Activated T-helper 1 cell treated with anti-CD3 and anti-CD28 coated beads, Interleukin-12 subunit alpha, Interleukin-12 subunit beta, Interleukin-2, Interleukin-4 antibody, amounts not matched to agents 30 ng/mL and 10 ng/mL and 1 ng/mL, durations not matched to agents 14 hours and 24 hours and 36 hours (primary cell): ENCODE data around the gene C1QTNF9. TPM values are rescaled to one million over a fixed set of nuclear protein-coding genes. Genes with fewer than 3 reads are reported as not detected.
"Not testable (repeated sequence)": the region's sequence is repeated elsewhere in the genome, so short reads cannot be mapped to it uniquely, and the experiment has no call there.

Source experiments
- DNase-seq: peaks from one replicate; pipeline ENCODE4 v3.0.0; 2021; ENCODE audit warnings: low spot score
- H3K27ac Mint-ChIP-seq: one replicate; pipeline ENCODE4 v1.8.0; 2021; ENCODE audit warnings: mild to moderate bottlenecking, mixed read lengths
- H3K27me3 Mint-ChIP-seq: one replicate; pipeline ENCODE4 v1.8.0; 2022; ENCODE audit warnings: mild to moderate bottlenecking, moderate library complexity, mixed read lengths; ENCODE audit not compliant: insufficient read depth
- H3K36me3 Mint-ChIP-seq: one replicate; pipeline ENCODE4 v1.8.0; 2021; ENCODE audit warnings: low read depth, mixed read lengths
- H3K4me1 Mint-ChIP-seq: one replicate; pipeline ENCODE4 v1.8.0; 2021; ENCODE audit warnings: low read depth, mixed read lengths
- H3K4me3 Mint-ChIP-seq: one replicate; pipeline ENCODE4 v1.8.0; 2021; ENCODE audit warnings: mild to moderate bottlenecking, moderate library complexity, mixed read lengths
- H3K9me3 Mint-ChIP-seq: one replicate; pipeline ENCODE4 v1.8.0; 2021; ENCODE audit warnings: mixed read lengths
- intact Hi-C: fragments of 100-400 bp; cut with micrococcal nuclease; formaldehyde crosslinking; loops from one replicate; pipeline ENCODE4 v1.15.1; 2024
- total RNA-seq: library from RNA; stranded (reverse); gene quantifications from 2 replicates; pipeline ENCODE4 v1.2.3, GENCODE V29; 2022

The C1QTNF9 gene
- total RNA-seq, 1 donor from 2014 or later: not detected

- Mint-ChIP-seq H3K4me3 (no peak overlapping the region), H3K27ac (no peak overlapping the region), H3K36me3 (no peaks in the 10 kb centered on the region), H3K4me1 (no peaks in the 10 kb centered on the region), H3K27me3 (peaks cover 2% of the 10 kb centered on the region), H3K9me3 (no peaks in the 10 kb centered on the region)
- intact Hi-C loops: no loop called here
- DNase-seq: no peak
These were observed 4.1 kb downstream of the C1QTNF9 start for GRCh38 chr13:24313439-24313838.

- H3K36me3 Mint-ChIP-seq, H3K9me3 Mint-ChIP-seq, DNase-seq, H3K27me3 Mint-ChIP-seq, H3K4me1 Mint-ChIP-seq, H3K4me3 Mint-ChIP-seq, H3K27ac Mint-ChIP-seq, intact Hi-C loops: not testable (repeated sequence)
These were observed 8.5 kb downstream of the C1QTNF9 start for GRCh38 chr13:24317835-24318234.

GRCh38 chr13:24318878-24319277, 9.5 kb downstream of the C1QTNF9 start:
- H3K36me3 Mint-ChIP-seq, DNase-seq, H3K9me3 Mint-ChIP-seq, H3K4me1 Mint-ChIP-seq, H3K4me3 Mint-ChIP-seq, H3K27me3 Mint-ChIP-seq, H3K27ac Mint-ChIP-seq, intact Hi-C loops: not testable (repeated sequence)

DNA sequence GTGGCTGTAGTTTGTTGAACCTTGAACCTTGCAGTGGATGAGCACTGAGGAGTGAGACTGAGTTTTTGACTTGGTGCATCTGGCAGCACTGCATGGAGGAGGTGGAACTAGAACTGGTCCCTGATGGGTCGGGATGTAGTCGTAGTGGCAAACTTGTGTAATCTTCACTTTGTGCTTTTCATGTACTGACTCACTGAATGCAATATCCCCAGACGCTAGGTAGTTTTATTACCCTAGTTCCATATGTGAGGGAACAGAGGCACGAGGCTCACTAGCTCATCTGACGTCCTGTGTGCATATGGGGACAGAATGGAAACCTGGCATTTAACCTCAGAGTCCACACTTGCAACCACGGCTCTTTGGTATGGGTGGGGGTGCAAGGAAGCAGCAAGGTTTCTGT, 10.3 kb downstream of the C1QTNF9 start:
- H3K4me1 Mint-ChIP-seq, H3K27ac Mint-ChIP-seq, H3K27me3 Mint-ChIP-seq, H3K9me3 Mint-ChIP-seq, H3K4me3 Mint-ChIP-seq, DNase-seq, H3K36me3 Mint-ChIP-seq, intact Hi-C loops: not testable (repeated sequence)

DNA sequence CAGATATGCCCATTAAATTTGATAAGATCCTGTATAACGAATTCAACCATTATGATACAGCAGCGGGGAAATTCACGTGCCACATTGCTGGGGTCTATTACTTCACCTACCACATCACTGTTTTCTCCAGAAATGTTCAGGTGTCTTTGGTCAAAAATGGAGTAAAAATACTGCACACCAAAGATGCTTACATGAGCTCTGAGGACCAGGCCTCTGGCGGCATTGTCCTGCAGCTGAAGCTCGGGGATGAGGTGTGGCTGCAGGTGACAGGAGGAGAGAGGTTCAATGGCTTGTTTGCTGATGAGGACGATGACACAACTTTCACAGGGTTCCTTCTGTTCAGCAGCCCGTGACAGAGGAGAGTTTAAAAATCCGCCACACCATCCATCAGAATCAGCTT, 12.0 kb downstream of the C1QTNF9 start:
- DNase-seq, H3K27ac Mint-ChIP-seq, H3K36me3 Mint-ChIP-seq, H3K4me1 Mint-ChIP-seq, H3K9me3 Mint-ChIP-seq, H3K4me3 Mint-ChIP-seq, intact Hi-C loops: not testable (repeated sequence)
- peaks cover 24% of the 10 kb centered on the region for H3K27me3 Mint-ChIP-seq

- H3K27ac Mint-ChIP-seq, DNase-seq, H3K4me1 Mint-ChIP-seq, intact Hi-C loops, H3K4me3 Mint-ChIP-seq, H3K36me3 Mint-ChIP-seq, H3K9me3 Mint-ChIP-seq: not testable (repeated sequence)
- peaks cover 31% of the 10 kb centered on the region for H3K27me3 Mint-ChIP-seq
These were observed 13.1 kb downstream of the C1QTNF9 start for GRCh38 chr13:24322470-24322869.

- no peak for DNase-seq
- H3K27ac Mint-ChIP-seq: no peak overlapping the region
- H3K36me3 Mint-ChIP-seq: no peaks in the 10 kb centered on the region
- no peaks in the 10 kb centered on the region for H3K4me1 Mint-ChIP-seq
- no peak overlapping the region for H3K4me3 Mint-ChIP-seq
- intact Hi-C loops: no loop called here
- H3K9me3 Mint-ChIP-seq: no peaks in the 10 kb centered on the region
- H3K27me3 Mint-ChIP-seq: peaks cover 31% of the 10 kb centered on the region
These were observed 13.8 kb downstream of the C1QTNF9 start for GRCh38 chr13:24323036-24323738.

- H3K4me3 Mint-ChIP-seq: no peak overlapping the region
- H3K27ac Mint-ChIP-seq: no peak overlapping the region
- H3K27me3 Mint-ChIP-seq: peaks cover 35% of the 10 kb centered on the region
- no peaks in the 10 kb centered on the region for H3K36me3 Mint-ChIP-seq
- H3K9me3 Mint-ChIP-seq: no peaks in the 10 kb centered on the region
- no peaks in the 10 kb centered on the region for H3K4me1 Mint-ChIP-seq
- no peak for DNase-seq
- intact Hi-C loops: no loop called here
These were observed 14.3 kb downstream of the C1QTNF9 start for GRCh38 chr13:24323739-24324075.

DNA sequence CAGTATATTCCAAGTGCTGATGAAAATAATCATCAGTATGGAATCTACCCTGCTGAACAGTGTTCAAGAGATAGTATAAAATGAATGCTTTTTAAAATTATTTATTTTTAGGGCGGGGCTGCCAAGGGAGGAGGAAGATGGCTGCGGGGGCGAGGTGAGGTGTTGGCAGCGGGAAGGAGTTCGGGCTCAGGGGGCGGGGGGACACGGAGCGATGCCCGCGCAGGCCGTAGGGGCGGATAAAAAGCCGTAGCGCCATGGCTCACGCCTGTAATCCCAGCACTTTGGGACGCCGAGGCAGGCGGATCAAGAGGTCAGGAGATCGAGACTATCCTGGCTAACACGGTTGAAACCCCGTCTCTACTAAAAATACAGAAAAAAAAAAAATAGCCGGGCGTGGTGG, 18.2 kb downstream of the C1QTNF9 start:
- DNase-seq, H3K36me3 Mint-ChIP-seq, intact Hi-C loops, H3K4me1 Mint-ChIP-seq, H3K4me3 Mint-ChIP-seq, H3K27ac Mint-ChIP-seq, H3K9me3 Mint-ChIP-seq: not testable (repeated sequence)
- H3K27me3 Mint-ChIP-seq: peaks cover 38% of the 10 kb centered on the region

GRCh38 chr13:24328145-24328544, 18.8 kb downstream of the C1QTNF9 start:
- Mint-ChIP-seq H3K36me3 (no peaks in the 10 kb centered on the region), H3K4me1 (no peaks in the 10 kb centered on the region), H3K4me3 (no peak overlapping the region), H3K27me3 (peaks cover 38% of the 10 kb centered on the region), H3K9me3 (no peaks in the 10 kb centered on the region), H3K27ac (no peak overlapping the region)
- intact Hi-C loops: no loop called here
- DNase-seq: no peak

DNA sequence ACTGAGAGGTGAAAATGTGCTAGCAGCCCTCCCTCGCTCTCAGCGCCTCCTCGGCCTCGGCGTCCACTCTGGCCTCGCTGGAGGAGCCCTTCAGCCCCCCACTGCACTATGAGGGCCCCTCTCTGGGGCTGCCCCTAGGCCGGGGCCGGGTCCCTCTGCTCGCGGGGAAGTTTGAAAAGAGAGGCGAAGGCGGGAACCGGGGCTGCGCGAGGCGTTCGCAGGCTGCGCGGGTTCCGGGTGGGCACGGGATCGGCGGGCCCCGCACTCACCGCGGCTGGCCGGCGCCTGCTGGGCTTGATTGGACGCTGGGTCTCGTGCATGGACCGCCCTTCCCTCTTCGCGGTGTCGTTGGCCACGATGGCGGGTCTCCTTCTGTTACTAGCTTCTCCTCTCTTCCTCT, 29.3 kb downstream of the C1QTNF9 start:
- Mint-ChIP-seq H3K4me1 (no peaks in the 10 kb centered on the region), H3K27ac (no peak overlapping the region), H3K9me3 (no peaks in the 10 kb centered on the region)

DNA sequence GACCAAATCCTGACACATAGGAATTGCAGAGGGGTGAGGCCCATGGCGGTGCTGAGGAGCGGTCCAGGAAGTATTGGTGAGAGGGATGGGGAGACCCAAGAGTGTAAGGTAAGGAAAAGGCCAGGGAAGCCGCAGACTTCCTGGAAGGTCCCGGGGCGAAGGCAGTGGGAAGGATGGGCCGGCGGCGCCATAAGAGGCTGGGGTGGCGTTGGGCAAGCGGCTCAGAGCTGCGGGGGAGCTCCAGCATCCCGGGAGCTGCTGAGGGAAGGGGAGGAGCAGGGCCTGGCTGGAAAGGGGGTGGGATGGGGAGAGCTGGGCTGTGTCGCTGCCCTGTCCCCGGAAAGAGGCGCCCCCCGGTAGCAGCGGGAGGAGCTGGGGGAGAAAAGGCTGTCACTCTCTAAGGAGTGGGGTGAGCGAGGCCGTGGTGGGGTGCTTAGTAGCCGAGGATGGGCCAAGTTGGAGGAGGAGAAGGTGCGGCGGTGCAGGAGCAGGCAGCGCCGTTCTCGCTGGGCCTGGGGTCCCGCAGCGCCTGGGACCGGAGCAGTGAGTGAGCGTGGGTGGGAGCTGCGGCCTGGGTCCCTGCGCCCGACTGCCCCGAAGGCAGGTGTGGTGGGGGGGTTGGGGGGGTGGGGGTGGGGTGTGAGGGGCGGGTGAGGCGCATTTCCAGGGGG, 30.7 kb downstream of the C1QTNF9 start:
- peaks cover 15% of the 10 kb centered on the region for H3K27me3 Mint-ChIP-seq
- H3K36me3 Mint-ChIP-seq: no peaks in the 10 kb centered on the region
- no peak for DNase-seq
- H3K27ac Mint-ChIP-seq: no peak overlapping the region
- no peak overlapping the region for H3K4me3 Mint-ChIP-seq
- no peaks in the 10 kb centered on the region for H3K9me3 Mint-ChIP-seq
- intact Hi-C loops: no loop called here
- H3K4me1 Mint-ChIP-seq: no peaks in the 10 kb centered on the region

More for the DNA sequence above, 29.3 kb downstream of the C1QTNF9 start:
- no peaks in the 10 kb centered on the region for H3K36me3 Mint-ChIP-seq
- no peak overlapping the region for H3K4me3 Mint-ChIP-seq
- H3K27me3 Mint-ChIP-seq: peaks cover 12% of the 10 kb centered on the region
- intact Hi-C loops: no loop called here
- no peak for DNase-seq

GRCh38 chr13:24340608-24340955, 31.2 kb downstream of the C1QTNF9 start:
- intact Hi-C loops: no loop called here
- H3K4me3 Mint-ChIP-seq: no peak overlapping the region
- no peak overlapping the region for H3K27ac Mint-ChIP-seq

DNA sequence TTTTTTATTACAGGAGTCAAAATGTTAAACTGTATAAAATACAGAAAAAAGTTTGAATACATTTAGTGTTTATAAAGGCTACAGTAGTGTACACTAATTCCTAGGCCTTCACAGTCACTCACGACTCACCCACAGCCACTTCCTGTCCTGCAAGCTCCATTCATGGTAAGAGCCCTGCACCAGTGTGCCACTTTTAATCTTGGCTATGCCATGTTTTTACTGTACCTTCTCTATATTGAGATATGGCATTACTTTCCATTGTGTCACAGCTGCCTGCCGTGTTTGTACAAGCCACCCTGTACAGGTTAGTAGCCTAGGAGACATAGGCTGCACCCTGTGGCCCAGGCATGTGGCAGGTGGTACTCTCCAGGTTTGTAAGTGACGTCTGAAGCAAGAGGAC, 32.1 kb downstream of the C1QTNF9 start:
- peaks cover 17% of the 10 kb centered on the region for H3K27me3 Mint-ChIP-seq
- no peaks in the 10 kb centered on the region for H3K36me3 Mint-ChIP-seq
- intact Hi-C loops: no loop called here
- no peak overlapping the region for H3K27ac Mint-ChIP-seq
- no peaks in the 10 kb centered on the region for H3K9me3 Mint-ChIP-seq
- H3K4me3 Mint-ChIP-seq: no peak overlapping the region
- no peaks in the 10 kb centered on the region for H3K4me1 Mint-ChIP-seq
- DNase-seq: no peak

More at GRCh38 chr13:24340608-24340955, 31.2 kb downstream of the C1QTNF9 start:
- Mint-ChIP-seq H3K27me3 (peaks cover 17% of the 10 kb centered on the region), H3K9me3 (no peaks in the 10 kb centered on the region), H3K4me1 (no peaks in the 10 kb centered on the region), H3K36me3 (no peaks in the 10 kb centered on the region)
- DNase-seq: no peak
